ES-I3 (cell line): ENCODE results near the gene OLFM1.

Source experiments
- H3K36me3 ChIP-seq: 2 replicates; pipeline ENCODE4 v1.6.1; 2013; ENCODE audit warnings: mild to moderate bottlenecking, low read length, control low read depth, moderate library complexity; ENCODE audit not compliant: insufficient read depth
- H3K4me1 ChIP-seq: 2 replicates; pipeline ENCODE4 v1.6.1; 2013; ENCODE audit warnings: mild to moderate bottlenecking, control low read depth, low read length; ENCODE audit not compliant: insufficient read depth
- H3K9ac ChIP-seq: 2 replicates; pipeline ENCODE4 v1.6.1; 2013; ENCODE audit warnings: low read depth, mild to moderate bottlenecking, low read length, moderate library complexity
- H3K9me3 ChIP-seq: 2 replicates; pipeline ENCODE4 v1.6.1; 2013; ENCODE audit warnings: mild to moderate bottlenecking, low read length, moderate library complexity; ENCODE audit not compliant: control insufficient read depth, insufficient read depth

Gene OLFM1

GRCh38 chr9:135127718-135128670 is 40.5 kb downstream of the OLFM1 start:
- no peaks in the 10 kb centered on the region for H3K36me3 ChIP-seq
- no peaks in the 10 kb centered on the region for H3K9me3 ChIP-seq
- H3K9ac ChIP-seq, result no peak overlapping the region
- peaks cover 6% of the 10 kb centered on the region; the same call in 1 of the 2 replicates for H3K4me1 ChIP-seq

- H3K4me1 ChIP-seq, result peaks cover 6% of the 10 kb centered on the region; the same call in 1 of the 2 replicates
- H3K9me3 ChIP-seq, result no peaks in the 10 kb centered on the region
- H3K9ac ChIP-seq, result no peak overlapping the region
- no peaks in the 10 kb centered on the region for H3K36me3 ChIP-seq
Measured at GRCh38 chr9:135129137-135129695, 41.7 kb downstream of the OLFM1 start.

GRCh38 chr9:135130207-135130976 is 42.9 kb downstream of the OLFM1 start:
- Histone ChIP-seq H3K9ac (no peak overlapping the region), H3K4me1 (peaks cover 6% of the 10 kb centered on the region; the same call in 1 of the 2 replicates), H3K9me3 (no peaks in the 10 kb centered on the region)

GRCh38 chr9:135131488-135131887 is 44.0 kb downstream of the OLFM1 start:
- Histone ChIP-seq H3K36me3 (no peaks in the 10 kb centered on the region), H3K4me1 (peaks cover 6% of the 10 kb centered on the region; the same call in 1 of the 2 replicates), H3K9ac (no peak overlapping the region), H3K9me3 (no peaks in the 10 kb centered on the region)

More at GRCh38 chr9:135130207-135130976, 42.9 kb downstream of the OLFM1 start:
- H3K36me3 ChIP-seq, result no peaks in the 10 kb centered on the region

GRCh38 chr9:135132008-135132407 is 44.5 kb downstream of the OLFM1 start:
- no peaks in the 10 kb centered on the region for H3K9me3 ChIP-seq
- no peaks in the 10 kb centered on the region for H3K36me3 ChIP-seq
- no peak overlapping the region for H3K9ac ChIP-seq
- peaks cover 6% of the 10 kb centered on the region; the same call in 1 of the 2 replicates for H3K4me1 ChIP-seq

GRCh38 chr9:135134268-135135022 is 47.0 kb downstream of the OLFM1 start:
- Histone ChIP-seq H3K36me3 (no peaks in the 10 kb centered on the region), H3K9me3 (peaks cover 5% of the 10 kb centered on the region; the same call in 1 of the 2 replicates), H3K9ac (no peak overlapping the region), H3K4me1 (peaks cover 14% of the 10 kb centered on the region; the same call in 1 of the 2 replicates)

- peaks cover 14% of the 10 kb centered on the region; the same call in 1 of the 2 replicates for H3K4me1 ChIP-seq
- H3K9ac ChIP-seq, result no peak overlapping the region
- H3K9me3 ChIP-seq, result peaks cover 5% of the 10 kb centered on the region; the same call in 1 of the 2 replicates
- H3K36me3 ChIP-seq, result no peaks in the 10 kb centered on the region
Measured at GRCh38 chr9:135135171-135135928, 47.9 kb downstream of the OLFM1 start.

GRCh38 chr9:135135929-135136315 is 48.5 kb downstream of the OLFM1 start:
- peaks cover 8% of the 10 kb centered on the region; the same call in 1 of the 2 replicates for H3K4me1 ChIP-seq
- H3K36me3 ChIP-seq, result no peaks in the 10 kb centered on the region
- H3K9ac ChIP-seq, result no peak overlapping the region
- H3K9me3 ChIP-seq, result peaks cover 5% of the 10 kb centered on the region; the same call in 1 of the 2 replicates

- H3K9ac ChIP-seq, result no peak overlapping the region
- H3K9me3 ChIP-seq, result peaks cover 5% of the 10 kb centered on the region; the same call in 1 of the 2 replicates
- H3K36me3 ChIP-seq, result no peaks in the 10 kb centered on the region
- H3K4me1 ChIP-seq, result peaks cover 7% of the 10 kb centered on the region; the same call in 1 of the 2 replicates
Measured at GRCh38 chr9:135136481-135136880, 49.0 kb downstream of the OLFM1 start.

GRCh38 chr9:135136991-135137832 is 49.7 kb downstream of the OLFM1 start:
- Histone ChIP-seq H3K36me3 (no peaks in the 10 kb centered on the region), H3K9ac (no peak overlapping the region), H3K4me1 (peaks cover 7% of the 10 kb centered on the region; the same call in 1 of the 2 replicates), H3K9me3 (peaks cover 5% of the 10 kb centered on the region; the same call in 1 of the 2 replicates)

- no peaks in the 10 kb centered on the region for H3K36me3 ChIP-seq
- no peak overlapping the region for H3K9ac ChIP-seq
- peaks cover 7% of the 10 kb centered on the region; the same call in 1 of the 2 replicates for H3K4me1 ChIP-seq
- H3K9me3 ChIP-seq, result peaks cover 5% of the 10 kb centered on the region; the same call in 1 of the 2 replicates
Measured at GRCh38 chr9:135138078-135138855, 50.8 kb downstream of the OLFM1 start.
